Ishikawa (cell line): ENCODE data around the gene MCU.

Experiments used
- CEBPB ChIP-seq: IDR thresholded peaks from 2 replicates; pipeline ENCODE4 v1.6.1; 2012
- CREB1 ChIP-seq: IDR thresholded peaks from 2 replicates; pipeline ENCODE4 v1.6.1; 2012; ENCODE audit warnings: low read depth
- EGR1 ChIP-seq: IDR thresholded peaks from 2 replicates; pipeline ENCODE4 v1.6.1; 2012
- EP300 ChIP-seq: IDR thresholded peaks from 2 replicates; pipeline ENCODE4 v1.6.1; 2012; ENCODE audit warnings: borderline replicate concordance
- FOXM1 ChIP-seq: IDR thresholded peaks from 2 replicates; pipeline ENCODE4 v1.6.1; 2012; ENCODE audit warnings: low read depth, borderline replicate concordance
- NFIC ChIP-seq: IDR thresholded peaks from 2 replicates; pipeline ENCODE4 v1.6.1; 2012
- RAD21 ChIP-seq: IDR thresholded peaks from 2 replicates; pipeline ENCODE4 v1.6.1; 2012; ENCODE audit warnings: low read depth
- TAF1 ChIP-seq: IDR thresholded peaks from 2 replicates; pipeline ENCODE4 v1.6.1; 2012; ENCODE audit warnings: low read depth, mild to moderate bottlenecking
- TCF12 ChIP-seq: IDR thresholded peaks from 2 replicates; pipeline ENCODE4 v1.6.1; 2012; ENCODE audit warnings: low read depth
- TEAD4 ChIP-seq: IDR thresholded peaks from 2 replicates; pipeline ENCODE4 v1.6.1; 2012
- YY1 ChIP-seq: IDR thresholded peaks from 2 replicates; pipeline ENCODE4 v1.6.1; 2012; ENCODE audit warnings: low read depth
- ZBTB7A ChIP-seq: IDR thresholded peaks from 2 replicates; pipeline ENCODE4 v1.6.1; 2012; ENCODE audit warnings: low read depth
- TF ChIP-seq, protein P1 (sequence below): IDR thresholded peaks from 2 replicates; pipeline ENCODE4 v1.6.1; 2012; ENCODE audit warnings: low read depth, mild to moderate bottlenecking
- TF ChIP-seq, protein P2 (sequence below): IDR thresholded peaks from 2 replicates; pipeline ENCODE4 v1.6.1; 2012
- TF ChIP-seq, protein P3 (sequence below): IDR thresholded peaks from 2 replicates; pipeline ENCODE4 v1.6.1; 2012

Gene MCU

GRCh38 chr10:72809006-72809405, 117.1 kb downstream of the MCU start:
- no peak for TF ChIP-seq FOXM1

DNA sequence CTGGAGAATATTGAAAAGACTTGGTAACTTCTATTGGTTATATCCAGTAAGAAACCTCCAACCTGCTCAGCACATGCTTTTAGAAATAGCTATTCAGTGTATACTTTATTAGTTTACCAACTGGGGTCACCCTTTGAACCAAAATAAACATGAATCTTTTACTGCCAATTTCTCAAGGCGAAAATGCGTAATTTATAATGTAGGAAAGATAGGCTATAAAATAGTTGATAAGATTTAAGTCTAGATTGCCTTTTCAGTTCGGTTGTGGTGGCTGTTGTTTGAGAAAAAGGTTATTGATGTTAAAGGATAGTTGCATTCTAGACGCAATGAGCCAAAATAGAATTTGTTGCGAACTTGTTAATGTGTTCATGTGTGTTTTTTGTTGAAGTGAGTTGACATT, 119.0 kb downstream of the MCU start:
- TF ChIP-seq CREB1 (no peak), RAD21 (no peak)

- TF ChIP-seq CEBPB = no peak
- no peak for TF ChIP-seq CREB1
- no peak for TF ChIP-seq EGR1
- TF ChIP-seq NFIC = no peak
- no peak for TF ChIP-seq TCF12
- TF ChIP-seq TEAD4 = no peak
- TF ChIP-seq EP300 = no peak
- TF ChIP-seq RAD21 = no peak
- TF ChIP-seq FOXM1 = no peak
- no peak for TF ChIP-seq YY1
- TF ChIP-seq, protein P1, sequence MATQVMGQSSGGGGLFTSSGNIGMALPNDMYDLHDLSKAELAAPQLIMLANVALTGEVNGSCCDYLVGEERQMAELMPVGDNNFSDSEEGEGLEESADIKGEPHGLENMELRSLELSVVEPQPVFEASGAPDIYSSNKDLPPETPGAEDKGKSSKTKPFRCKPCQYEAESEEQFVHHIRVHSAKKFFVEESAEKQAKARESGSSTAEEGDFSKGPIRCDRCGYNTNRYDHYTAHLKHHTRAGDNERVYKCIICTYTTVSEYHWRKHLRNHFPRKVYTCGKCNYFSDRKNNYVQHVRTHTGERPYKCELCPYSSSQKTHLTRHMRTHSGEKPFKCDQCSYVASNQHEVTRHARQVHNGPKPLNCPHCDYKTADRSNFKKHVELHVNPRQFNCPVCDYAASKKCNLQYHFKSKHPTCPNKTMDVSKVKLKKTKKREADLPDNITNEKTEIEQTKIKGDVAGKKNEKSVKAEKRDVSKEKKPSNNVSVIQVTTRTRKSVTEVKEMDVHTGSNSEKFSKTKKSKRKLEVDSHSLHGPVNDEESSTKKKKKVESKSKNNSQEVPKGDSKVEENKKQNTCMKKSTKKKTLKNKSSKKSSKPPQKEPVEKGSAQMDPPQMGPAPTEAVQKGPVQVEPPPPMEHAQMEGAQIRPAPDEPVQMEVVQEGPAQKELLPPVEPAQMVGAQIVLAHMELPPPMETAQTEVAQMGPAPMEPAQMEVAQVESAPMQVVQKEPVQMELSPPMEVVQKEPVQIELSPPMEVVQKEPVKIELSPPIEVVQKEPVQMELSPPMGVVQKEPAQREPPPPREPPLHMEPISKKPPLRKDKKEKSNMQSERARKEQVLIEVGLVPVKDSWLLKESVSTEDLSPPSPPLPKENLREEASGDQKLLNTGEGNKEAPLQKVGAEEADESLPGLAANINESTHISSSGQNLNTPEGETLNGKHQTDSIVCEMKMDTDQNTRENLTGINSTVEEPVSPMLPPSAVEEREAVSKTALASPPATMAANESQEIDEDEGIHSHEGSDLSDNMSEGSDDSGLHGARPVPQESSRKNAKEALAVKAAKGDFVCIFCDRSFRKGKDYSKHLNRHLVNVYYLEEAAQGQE = no peak
- TF ChIP-seq, protein P2, sequence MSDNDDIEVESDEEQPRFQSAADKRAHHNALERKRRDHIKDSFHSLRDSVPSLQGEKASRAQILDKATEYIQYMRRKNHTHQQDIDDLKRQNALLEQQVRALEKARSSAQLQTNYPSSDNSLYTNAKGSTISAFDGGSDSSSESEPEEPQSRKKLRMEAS = no peak
- TF ChIP-seq TAF1 = no peak
- TF ChIP-seq ZBTB7A = no peak
- TF ChIP-seq, protein P3, sequence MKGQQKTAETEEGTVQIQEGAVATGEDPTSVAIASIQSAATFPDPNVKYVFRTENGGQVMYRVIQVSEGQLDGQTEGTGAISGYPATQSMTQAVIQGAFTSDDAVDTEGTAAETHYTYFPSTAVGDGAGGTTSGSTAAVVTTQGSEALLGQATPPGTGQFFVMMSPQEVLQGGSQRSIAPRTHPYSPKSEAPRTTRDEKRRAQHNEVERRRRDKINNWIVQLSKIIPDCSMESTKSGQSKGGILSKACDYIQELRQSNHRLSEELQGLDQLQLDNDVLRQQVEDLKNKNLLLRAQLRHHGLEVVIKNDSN = no peak
These were observed 120.4 kb downstream of the MCU start for GRCh38 chr10:72812415-72812752.

DNA sequence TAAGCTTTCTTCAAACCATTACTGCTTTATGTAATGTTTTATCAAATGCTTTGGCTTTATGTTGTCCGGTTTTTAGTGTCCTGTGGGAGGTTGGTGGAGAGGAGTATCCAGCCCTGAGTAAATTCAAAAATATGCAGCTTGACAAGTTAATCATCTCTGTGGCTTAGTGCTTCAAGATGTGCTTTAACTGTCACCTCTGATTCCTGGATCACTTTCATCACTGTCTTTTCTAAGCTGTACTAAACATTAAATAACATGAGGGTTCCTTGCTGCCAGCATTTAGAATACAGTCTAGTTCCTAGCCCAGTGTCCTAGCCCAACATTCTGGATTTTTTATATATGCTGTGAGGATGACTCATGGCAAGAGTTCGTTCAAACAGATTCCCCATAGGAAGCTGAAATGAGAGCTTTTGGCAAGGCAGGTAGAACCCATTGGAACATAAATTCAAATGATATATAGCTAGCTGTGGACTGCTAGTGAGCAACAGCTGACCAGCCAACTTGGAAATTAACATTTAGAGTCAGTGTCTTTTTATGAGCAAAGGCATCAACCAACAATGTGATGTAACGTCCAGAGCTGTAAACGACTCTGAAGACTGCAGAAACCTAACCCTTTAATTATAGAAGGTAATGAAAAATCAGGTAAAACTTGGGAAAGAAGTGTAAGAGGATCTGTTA, 120.9 kb downstream of the MCU start:
- TF ChIP-seq FOXM1 (no peak), CEBPB (no peak), CREB1 (no peak), NFIC (no peak), TEAD4 (no peak), TCF12 (no peak), YY1 (no peak), TAF1 (no peak), EGR1 (no peak), EP300 (no peak), RAD21 (no peak), ZBTB7A (no peak)
- TF ChIP-seq, protein P3 = no peak
- TF ChIP-seq, protein P1 = no peak
- TF ChIP-seq, protein P2 = no peak

DNA sequence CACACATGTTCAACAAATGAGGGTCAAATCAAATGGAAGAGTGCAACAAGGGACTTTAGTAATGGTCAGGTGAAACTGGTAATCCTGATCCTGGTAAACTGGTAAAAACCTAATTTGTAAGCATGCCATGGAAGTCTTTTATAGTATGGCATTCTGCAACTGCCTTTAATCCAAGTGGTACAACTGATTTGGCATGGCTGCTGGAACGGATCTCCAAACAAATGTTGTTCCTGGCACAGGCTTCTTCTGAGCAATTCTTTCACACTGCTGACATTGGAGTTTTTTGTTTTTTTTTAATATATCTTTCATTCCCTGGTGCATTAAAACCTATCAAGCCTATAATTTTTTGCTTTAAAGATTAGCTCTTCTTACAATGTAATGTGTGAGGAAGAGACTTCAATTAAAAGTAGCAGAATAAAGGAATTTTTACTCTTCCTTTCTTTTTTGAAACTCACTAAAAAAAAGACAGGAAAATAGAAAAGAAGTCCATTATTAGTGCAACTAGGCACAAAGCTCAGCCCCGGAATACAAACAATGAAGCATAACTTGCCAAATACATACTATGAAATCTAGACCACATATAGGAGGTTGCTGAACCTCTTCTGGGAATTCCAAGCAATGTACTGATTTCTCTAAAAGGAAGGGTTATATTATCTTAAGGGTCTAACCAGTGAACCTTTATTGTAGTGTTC, 122.3 kb downstream of the MCU start:
- TF ChIP-seq ZBTB7A (no peak), EGR1 (no peak), FOXM1 (no peak), TAF1 (no peak), TCF12 (no peak), CREB1 (no peak), EP300 (no peak), RAD21 (no peak), TEAD4 (no peak), CEBPB (no peak)

DNA sequence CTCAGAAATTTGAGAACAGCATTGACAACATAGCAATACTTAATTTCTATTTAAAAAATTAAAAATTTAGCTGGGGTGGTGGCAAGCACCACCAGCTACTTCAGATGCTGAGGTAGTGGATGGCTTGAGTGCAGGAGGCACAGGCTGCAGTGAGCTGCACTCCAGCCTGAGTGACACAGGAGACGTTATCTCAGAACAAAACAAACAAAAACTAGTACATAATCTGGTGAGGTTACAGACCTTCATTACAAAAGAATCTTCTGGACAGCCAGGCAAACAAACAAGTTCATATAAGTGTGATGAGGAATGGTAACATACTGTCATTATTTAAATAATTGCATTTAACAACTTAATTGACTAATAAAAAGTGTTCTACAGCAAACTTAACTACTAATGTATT, 124.6 kb downstream of the MCU start:
- TF ChIP-seq, protein P1 = no peak
- TF ChIP-seq, protein P3 = no peak
- TF ChIP-seq NFIC = no peak
- TF ChIP-seq EP300 = no peak
- no peak for TF ChIP-seq TCF12
- TF ChIP-seq TAF1 = no peak
- TF ChIP-seq EGR1 = no peak
- TF ChIP-seq, protein P2 = no peak
- no peak for TF ChIP-seq CREB1
- TF ChIP-seq ZBTB7A = no peak
- TF ChIP-seq RAD21 = no peak
- TF ChIP-seq CEBPB = no peak
- no peak for TF ChIP-seq FOXM1
- no peak for TF ChIP-seq TEAD4
- no peak for TF ChIP-seq YY1
